Pancreas (tissue), 10 donors: ENCODE results near the gene SELENON. TPM values are rescaled to one million over a fixed set of nuclear protein-coding genes. Genes with fewer than 3 reads are reported as not detected.

ENCODE experiments used
- ATAC-seq, 4 donors: fragments of 200-7000 bp; cut with Tn5 transposase; one replicate each; pipeline versions ENCODE4 v1.8.0 to v1.9.1; 2020; ENCODE audit warnings: mild to moderate bottlenecking in 4 of 4, moderate library complexity in 4 of 4
- DNase-seq, 6 donors: peaks; one replicate each; pipeline ENCODE4 v3.0.0-alpha.2; 2020
- FAIRE-seq: peaks from 2 replicates; lab custom pipeline; 2012; peaks lifted over from hg19 to GRCh38; lab: Jason Lieb, UNC
- H3K27ac ChIP-seq, 4 donors: fragments of 200-600 bp; sonication (generic); 1 replicate in 3 of 4; 2 replicates in 1 of 4; pipeline versions ENCODE4 v1.5.0 to v1.8.0; 2020
- H3K27me3 ChIP-seq, 4 donors: fragments of 200-600 bp; one replicate each; pipeline ENCODE4 v1.8.0; 2021
- H3K36me3 ChIP-seq, 3 donors: fragments of 200-600 bp; sonication (generic) in 1 of 3; one replicate each; pipeline versions ENCODE4 v1.5.0 to v1.8.0; 2020 to 2021
- H3K4me1 ChIP-seq, 3 donors: fragments of 200-600 bp; one replicate each; pipeline ENCODE4 v1.8.0; 2021
- H3K4me3 ChIP-seq, 4 donors: fragments of 200-600 bp; sonication (generic) in 2 of 4; one replicate each; pipeline versions ENCODE4 v1.5.0 to v1.8.0; 2020 to 2021
- H3K9me3 ChIP-seq, 4 donors: fragments of 200-600 bp; one replicate each; pipeline ENCODE4 v1.8.0; 2021
- WGBS, 2 donors: extraction: QIAGEN DNeasy Blood & Tissue Kit; methylation state at CpG; one replicate each; pipeline ENCODE4 v1.1.7; 2013; 5-methylcytosine and 5-hydroxymethylcytosine counted together
- intact Hi-C, 3 donors: fragments of 100-400 bp; cut with DNase I; formaldehyde crosslinking; loops; one replicate each; pipeline versions ENCODE4 v1.11.1 to v1.14.2; 2022
- polyA plus RNA-seq, 2 donors: library from polyadenylated mRNA; stranded (reverse); fragments of 200-250 nt; gene quantifications; one replicate each; pipeline ENCODE4 v1.2.3, GENCODE V29; 2013
- total RNA-seq, 6 donors: library from RNA; stranded (reverse); fragmentation: NEBNext Ultra II Directional in 4 of 6; extraction: Animal tissue kit (Norgen Biotek cat#: 25700) in 4 of 6; gene quantifications; one replicate each; pipeline versions ENCODE4 v1.2.1 to v1.2.4, GENCODE V29; 2021 to 2023
- TF ChIP-seq, protein P1 (sequence below), 4 donors: fragments of 200-600 bp; sonication (generic) in 3 of 4; IDR thresholded peaks; one replicate each; pipeline versions ENCODE4 v1.5.0 to v1.8.0; 2021; ENCODE audit warnings: antibody characterized with exemption in 4 of 4
- donor health status: healthy with polysubstance abuse.
- donor health status: DM: no; HTN: no; CAD: no; lungs with moderate emphysema.
- donor health status: DM: no; HTN: no; CAD: no.
- donor health status: control.
- donor health status: control.
- donor health status: Bipolar disorder and iron deficiency.
- donor health status: DM: yes; HTN: yes; CAD: no.
- donor health status: DM: no; HTN: no; CAD: no.
- donor health status: DM: no; HTN: no; CAD: no.
- donor health status: DM: yes; HTN: yes; CAD: no.

SELENON gene
- total and polyA plus RNA-seq, 8 donors: 27.8 to 48.3 (median 37.9) TPM

DNA sequence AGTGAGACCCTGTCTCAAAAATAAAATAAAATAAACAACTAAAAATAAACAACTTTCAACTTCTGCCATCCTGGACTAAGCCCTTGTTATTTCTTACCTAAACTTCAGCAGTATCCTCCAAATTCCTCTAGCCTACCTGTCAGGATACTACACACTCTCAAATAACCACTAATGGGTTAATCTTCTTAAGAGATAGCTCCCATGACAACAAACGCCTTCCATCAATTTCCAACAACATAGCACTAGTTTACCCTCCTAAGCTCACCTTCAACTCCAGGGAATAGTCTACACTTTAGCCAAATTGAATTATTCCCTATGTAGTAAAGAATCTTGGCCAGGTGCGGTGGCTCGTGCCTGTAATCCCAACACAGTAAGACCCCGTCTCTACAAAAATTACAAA is 47.9 kb downstream of the SELENON start:
- WGBS, 2 donors: 62 to 63% methylated on average over 4 of the region's 4 CpGs
- Histone ChIP-seq H3K4me3 (no peak overlapping the region), H3K4me1 (no peaks in the 10 kb centered on the region), H3K27ac (no peak overlapping the region), H3K36me3 (no peaks in the 10 kb centered on the region), H3K27me3 (no peaks in the 10 kb centered on the region), H3K9me3 (no peaks in the 10 kb centered on the region)
- ATAC-seq (no peak), DNase-seq (no peak), FAIRE-seq (no peak)
- intact Hi-C loops: no loop called here
- TF ChIP-seq, protein P1, sequence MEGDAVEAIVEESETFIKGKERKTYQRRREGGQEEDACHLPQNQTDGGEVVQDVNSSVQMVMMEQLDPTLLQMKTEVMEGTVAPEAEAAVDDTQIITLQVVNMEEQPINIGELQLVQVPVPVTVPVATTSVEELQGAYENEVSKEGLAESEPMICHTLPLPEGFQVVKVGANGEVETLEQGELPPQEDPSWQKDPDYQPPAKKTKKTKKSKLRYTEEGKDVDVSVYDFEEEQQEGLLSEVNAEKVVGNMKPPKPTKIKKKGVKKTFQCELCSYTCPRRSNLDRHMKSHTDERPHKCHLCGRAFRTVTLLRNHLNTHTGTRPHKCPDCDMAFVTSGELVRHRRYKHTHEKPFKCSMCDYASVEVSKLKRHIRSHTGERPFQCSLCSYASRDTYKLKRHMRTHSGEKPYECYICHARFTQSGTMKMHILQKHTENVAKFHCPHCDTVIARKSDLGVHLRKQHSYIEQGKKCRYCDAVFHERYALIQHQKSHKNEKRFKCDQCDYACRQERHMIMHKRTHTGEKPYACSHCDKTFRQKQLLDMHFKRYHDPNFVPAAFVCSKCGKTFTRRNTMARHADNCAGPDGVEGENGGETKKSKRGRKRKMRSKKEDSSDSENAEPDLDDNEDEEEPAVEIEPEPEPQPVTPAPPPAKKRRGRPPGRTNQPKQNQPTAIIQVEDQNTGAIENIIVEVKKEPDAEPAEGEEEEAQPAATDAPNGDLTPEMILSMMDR (IDR thresholded peaks at IDR 0.05): no peak

DNA sequence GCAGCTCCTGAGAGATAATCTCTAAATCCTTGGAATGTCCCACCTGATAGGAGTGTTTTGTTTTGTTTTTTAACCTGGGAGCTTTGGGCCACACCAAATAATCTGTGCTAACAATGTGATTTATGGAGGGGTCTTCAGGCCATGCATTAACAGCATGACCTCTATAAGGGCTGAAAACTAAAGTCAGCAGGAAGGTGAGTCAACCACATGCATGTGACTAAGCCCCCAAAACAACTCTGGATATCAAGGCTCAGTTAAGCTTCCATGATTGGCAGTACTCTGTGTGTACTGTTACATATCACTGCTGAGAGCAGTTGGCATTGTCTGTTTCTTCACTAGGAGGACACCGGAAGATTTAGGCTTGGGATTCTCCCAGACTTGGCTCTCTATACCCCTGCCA is 48.5 kb downstream of the SELENON start:
- 67 to 83% methylated on average over 1 of the region's 1 CpG for WGBS, 2 donors
- DNase-seq: no peak
- H3K36me3 ChIP-seq: no peaks in the 10 kb centered on the region
- TF ChIP-seq, protein P1 (IDR thresholded peaks at IDR 0.05): no peak
- no peaks in the 10 kb centered on the region for H3K9me3 ChIP-seq
- intact Hi-C loops: no loop called here
- H3K27me3 ChIP-seq: no peaks in the 10 kb centered on the region
- no peaks in the 10 kb centered on the region for H3K4me1 ChIP-seq
- FAIRE-seq: no peak
- no peak overlapping the region for H3K27ac ChIP-seq
- H3K4me3 ChIP-seq: no peak overlapping the region
- no peak for ATAC-seq

DNA sequence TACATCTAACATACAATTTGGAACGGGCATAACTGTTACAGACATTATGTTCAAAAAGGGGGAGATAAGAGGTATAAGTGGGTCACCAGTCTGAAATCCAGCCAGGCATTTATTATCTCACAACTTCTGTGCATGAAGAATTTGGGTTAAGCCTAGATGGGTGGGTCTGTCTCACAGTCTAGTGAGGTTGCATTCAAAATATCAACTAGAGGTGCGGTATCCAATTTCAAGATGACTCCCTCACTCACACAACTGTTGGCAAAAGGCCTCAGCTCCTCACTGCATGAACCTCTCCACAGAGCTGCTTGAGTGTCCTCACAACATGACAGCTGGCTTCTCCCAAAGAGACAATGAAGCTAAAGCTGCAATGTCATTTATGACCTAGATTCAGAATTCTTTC is 54.6 kb downstream of the SELENON start:
- Histone ChIP-seq H3K4me1 (peaks cover 0 to 5% (median 4%) of the 10 kb centered on the region in 3 donors), H3K9me3 (no peaks in the 10 kb centered on the region), H3K36me3 (no peaks in the 10 kb centered on the region), H3K4me3 (no peak overlapping the region), H3K27me3 (no peaks in the 10 kb centered on the region), H3K27ac (no peak overlapping the region)
- FAIRE-seq (no peak), ATAC-seq (no peak), DNase-seq (no peak)
- intact Hi-C loops: no loop called here
- TF ChIP-seq, protein P1 (IDR thresholded peaks at IDR 0.05): no peak
- 84 to 92% methylated on average over 2 of the region's 2 CpGs for WGBS, 2 donors

DNA sequence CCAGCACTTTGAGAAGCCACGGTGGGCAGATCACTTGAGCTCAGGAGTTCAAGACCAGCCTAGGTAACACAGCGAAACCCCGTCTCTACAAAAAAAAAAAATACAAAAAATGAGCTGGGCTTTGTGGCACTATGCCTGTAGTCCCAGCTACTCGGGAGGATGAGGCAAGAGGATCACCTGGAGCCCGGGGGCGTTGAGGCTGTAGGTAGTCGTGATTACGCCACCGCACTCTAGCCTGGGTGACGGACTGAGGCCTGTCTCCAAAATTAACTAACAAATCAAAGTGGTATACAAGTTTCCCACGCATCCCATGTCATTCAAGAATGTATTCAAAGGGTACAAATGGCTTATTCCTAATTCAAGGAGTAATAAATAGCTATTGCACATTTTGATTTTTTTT is 56.9 kb downstream of the SELENON start:
- H3K36me3 ChIP-seq: no peaks in the 10 kb centered on the region
- intact Hi-C loops: no loop called here
- WGBS, 2 donors: 87 to 93% methylated on average over 11 of the region's 11 CpGs
- ATAC-seq (no peak), FAIRE-seq (no peak), DNase-seq (no peak)
- TF ChIP-seq, protein P1 (IDR thresholded peaks at IDR 0.05): no peak
- no peaks in the 10 kb centered on the region for H3K27me3 ChIP-seq
- H3K27ac ChIP-seq: no peak overlapping the region
- peaks cover 0 to 9% (median 4%) of the 10 kb centered on the region in 3 donors for H3K4me1 ChIP-seq
- no peak overlapping the region for H3K4me3 ChIP-seq
- no peaks in the 10 kb centered on the region for H3K9me3 ChIP-seq

DNA sequence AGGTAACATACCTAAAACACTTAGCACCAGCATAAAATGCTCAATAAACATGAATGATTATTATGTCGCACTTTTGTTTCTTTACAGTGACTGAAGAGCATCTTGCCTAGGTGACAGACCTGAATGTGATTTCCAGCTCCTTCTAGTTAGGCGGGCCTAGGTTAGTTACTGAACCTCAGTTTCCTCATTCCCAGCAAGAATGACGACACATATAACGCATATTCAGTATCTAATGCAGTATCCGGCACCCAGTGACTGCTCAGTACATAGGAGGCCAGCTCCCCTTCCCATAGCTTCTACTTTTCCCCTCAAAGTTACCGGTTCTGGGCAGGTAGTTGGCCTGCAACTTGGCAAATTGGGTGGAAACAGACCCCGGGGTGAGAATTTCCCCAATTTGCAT is 58.5 kb downstream of the SELENON start:
- 49 to 55% methylated on average over 7 of the region's 7 CpGs for WGBS, 2 donors
- no peaks in the 10 kb centered on the region for H3K9me3 ChIP-seq
- H3K36me3 ChIP-seq: no peaks in the 10 kb centered on the region
- TF ChIP-seq, protein P1 (IDR thresholded peaks at IDR 0.05): no peak
- intact Hi-C loops: no loop called here
- FAIRE-seq (no peak), DNase-seq (no peak), ATAC-seq (no peak)
- no peaks in the 10 kb centered on the region for H3K27me3 ChIP-seq
- peak overlapping the region in 1 of 4 donors; percentile 44 for H3K4me3 ChIP-seq
- no peak overlapping the region for H3K27ac ChIP-seq
- peaks cover 0 to 9% (median 4%) of the 10 kb centered on the region in 3 donors for H3K4me1 ChIP-seq
